ENCODE data around the gene MAN2C1. TPM values are rescaled to one million over a fixed set of nuclear protein-coding genes. Genes with fewer than 3 reads are reported as not detected.

MAN2C1 gene
- total and polyA plus RNA-seq, 2 experiments from 2014 or later: 81.4 to 88.0 TPM

- Histone ChIP-seq H3K79me2 (no peaks in the 10 kb centered on the region), H3K4me3 (peak overlapping the region; percentile 90), H3K4me2 (peak overlapping the region; percentile 94), H3K27me3 (no peaks in the 10 kb centered on the region), H3K4me1 (ENCODE audit: insufficient read depth) (peaks cover 7% of the 10 kb centered on the region), H3K27ac (no peak overlapping the region), H2AFZ (peak overlapping the region; percentile 91), H3K9me3 (ENCODE audit: low read depth) (no peaks in the 10 kb centered on the region), H4K20me1 (ENCODE audit: insufficient read depth, poor library complexity, severe bottlenecking) (no peaks in the 10 kb centered on the region), H3K36me3 (replicated peaks; ENCODE audit: insufficient read depth, low read depth) (no peaks in the 10 kb centered on the region), H3K9me2 (replicated peaks; ENCODE audit: insufficient read depth) (no peaks in the 10 kb centered on the region)
- no peak for TF ChIP-seq EZH2 (IDR thresholded peaks at IDR 0.05; ENCODE audit: borderline replicate concordance)
- TF ChIP-seq EZH2phosphoT487 (IDR thresholded peaks at IDR 0.05; ENCODE audit: low read depth, severe bottlenecking, unreplicated experiment): no peak
- TF ChIP-seq CTCF (IDR thresholded peaks at IDR 0.05; ENCODE audit: poor library complexity): no peak
- WGBS (ENCODE audit: low lambda C conversion rate, missing lambda C conversion rate): 49% methylated on average over 46 of the region's 46 CpGs
- DNase-seq (ENCODE audit: low spot score): peak; percentile 6
Measured at GRCh38 chr15:75348562-75349350, 19.7 kb downstream of the MAN2C1 start.

- Histone ChIP-seq H3K4me3 (peak overlapping the region; percentile 90), H3K9me3 (ENCODE audit: low read depth) (no peaks in the 10 kb centered on the region), H3K4me1 (ENCODE audit: insufficient read depth) (peaks cover 7% of the 10 kb centered on the region), H3K79me2 (no peaks in the 10 kb centered on the region), H3K27me3 (no peaks in the 10 kb centered on the region), H3K4me2 (peak overlapping the region; percentile 94), H3K27ac (no peak overlapping the region), H3K36me3 (replicated peaks; ENCODE audit: insufficient read depth, low read depth) (no peaks in the 10 kb centered on the region), H2AFZ (peak overlapping the region; percentile 91), H3K9me2 (replicated peaks; ENCODE audit: insufficient read depth) (no peaks in the 10 kb centered on the region), H4K20me1 (ENCODE audit: insufficient read depth, poor library complexity, severe bottlenecking) (no peaks in the 10 kb centered on the region)
- peak; percentile 29 for DNase-seq (ENCODE audit: low spot score)
- WGBS (ENCODE audit: low lambda C conversion rate, missing lambda C conversion rate): 8% methylated on average over 3 of the region's 45 CpGs
- TF ChIP-seq EZH2phosphoT487 (IDR thresholded peaks at IDR 0.05; ENCODE audit: low read depth, severe bottlenecking, unreplicated experiment) (no peak), EZH2 (IDR thresholded peaks at IDR 0.05; ENCODE audit: borderline replicate concordance) (no peak), CTCF (IDR thresholded peaks at IDR 0.05; ENCODE audit: poor library complexity) (no peak)
Measured at GRCh38 chr15:75348034-75348561, 20.3 kb downstream of the MAN2C1 start.

- Histone ChIP-seq H4K20me1 (ENCODE audit: insufficient read depth, poor library complexity, severe bottlenecking) (no peaks in the 10 kb centered on the region), H3K4me1 (ENCODE audit: insufficient read depth) (peaks cover 7% of the 10 kb centered on the region), H3K79me2 (no peaks in the 10 kb centered on the region), H3K27ac (peak overlapping the region; percentile 33), H2AFZ (peak overlapping the region; percentile 91), H3K36me3 (replicated peaks; ENCODE audit: insufficient read depth, low read depth) (no peaks in the 10 kb centered on the region), H3K4me2 (peak overlapping the region; percentile 94), H3K9me3 (ENCODE audit: low read depth) (no peaks in the 10 kb centered on the region), H3K9me2 (replicated peaks; ENCODE audit: insufficient read depth) (no peaks in the 10 kb centered on the region), H3K4me3 (peak overlapping the region; percentile 90), H3K27me3 (no peaks in the 10 kb centered on the region)
- TF ChIP-seq EZH2 (IDR thresholded peaks at IDR 0.05; ENCODE audit: borderline replicate concordance) (no peak), EZH2phosphoT487 (IDR thresholded peaks at IDR 0.05; ENCODE audit: low read depth, severe bottlenecking, unreplicated experiment) (no peak), CTCF (IDR thresholded peaks at IDR 0.05; ENCODE audit: poor library complexity) (no peak)
- WGBS (ENCODE audit: low lambda C conversion rate, missing lambda C conversion rate): 2% methylated on average over 31 of the region's 65 CpGs
- DNase-seq (ENCODE audit: low spot score): peak; percentile 75
Measured at GRCh38 chr15:75347222-75348033, 21.0 kb downstream of the MAN2C1 start.
